Smooth muscle cell (in vitro differentiated cells): ENCODE results near the gene FOXA2. TPM values are rescaled to one million over a fixed set of nuclear protein-coding genes. Genes with fewer than 3 reads are reported as not detected.

ENCODE experiments used
- DNase-seq: peaks from one replicate; lab custom pipeline; 2025; ENCODE audit not compliant: unreplicated experiment; lab: John Stamatoyannopoulos, UW
- H2AFZ ChIP-seq: fragments of 200-600 bp; sonication (generic); 2 replicates; pipeline ENCODE4 v1.6.0; 2016; ENCODE audit warnings: antibody characterized with exemption, low read depth, mild to moderate bottlenecking
- H3F3A ChIP-seq: fragments of 200-600 bp; sonication (generic); 2 replicates; pipeline ENCODE4 v1.6.0; 2017; ENCODE audit warnings: antibody characterized with exemption, low read depth
- H3K27ac ChIP-seq: fragments of 200-600 bp; sonication (generic); 2 replicates; pipeline ENCODE4 v1.5.1; 2016; ENCODE audit warnings: low read depth, mild to moderate bottlenecking
- H3K27me3 ChIP-seq: fragments of 200-600 bp; sonication (generic); 2 replicates; pipeline ENCODE4 v1.6.1; 2016; ENCODE audit warnings: low read depth, mild to moderate bottlenecking
- H3K36me3 ChIP-seq: fragments of 200-600 bp; sonication (generic); 2 replicates; pipeline ENCODE4 v1.5.1; 2016; ENCODE audit warnings: low read depth
- H3K4me1 ChIP-seq: fragments of 200-600 bp; sonication (generic); 2 replicates; pipeline ENCODE4 v1.5.1; 2016; ENCODE audit warnings: low read depth
- H3K4me2 ChIP-seq: fragments of 200-600 bp; sonication (generic); 2 replicates; pipeline ENCODE4 v1.6.0; 2016; ENCODE audit warnings: mild to moderate bottlenecking
- H3K4me3 ChIP-seq: fragments of 200-600 bp; sonication (generic); 2 replicates; pipeline ENCODE4 v1.5.1; 2016; ENCODE audit warnings: mild to moderate bottlenecking
- H3K79me2 ChIP-seq: fragments of 200-600 bp; sonication (generic); 2 replicates; pipeline ENCODE4 v1.6.0; 2016; ENCODE audit warnings: low read depth, mild to moderate bottlenecking
- H3K9ac ChIP-seq: fragments of 200-600 bp; sonication (generic); 2 replicates; pipeline ENCODE4 v1.6.0; 2016; ENCODE audit warnings: low read depth
- H3K9me3 ChIP-seq: fragments of 200-600 bp; sonication (generic); replicated peaks from 2 replicates; pipeline ENCODE4 v1.5.1; 2016; ENCODE audit warnings: low read depth
- H4K20me1 ChIP-seq: fragments of 200-600 bp; sonication (generic); 2 replicates; pipeline ENCODE4 v1.6.0; 2016; ENCODE audit warnings: low read depth
- WGBS: methylation state at CpG from one replicate; pipeline ENCODE4 v1.1.7; 2016; ENCODE audit warnings: low lambda C conversion rate; 5-methylcytosine and 5-hydroxymethylcytosine counted together
- polyA plus RNA-seq: library from polyadenylated mRNA; unstranded; fragments of >200 nt; fragmentation: Nextera tagmentation; extraction: Ambion mirVana; gene quantifications from 2 replicates; pipeline ENCODE4 v1.2.1, GENCODE V29; 2016
- total RNA-seq: library from RNA; depleted of rRNA; stranded (reverse); fragments of >200 nt; gene quantifications from 2 replicates; pipeline ENCODE4 v1.2.3, GENCODE V29; 2014
- TF ChIP-seq, protein P1 (sequence below): fragments of 200-600 bp; sonication (generic); IDR thresholded peaks from 2 replicates; pipeline ENCODE4 v1.5.1; 2017; ENCODE audit warnings: borderline replicate concordance, mild to moderate bottlenecking, antibody characterized with exemption; ENCODE audit not compliant: insufficient read depth, poor library complexity, severe bottlenecking

FOXA2 gene
- total and polyA plus RNA-seq, 2 experiments from 2014 or later, result not detected

DNA sequence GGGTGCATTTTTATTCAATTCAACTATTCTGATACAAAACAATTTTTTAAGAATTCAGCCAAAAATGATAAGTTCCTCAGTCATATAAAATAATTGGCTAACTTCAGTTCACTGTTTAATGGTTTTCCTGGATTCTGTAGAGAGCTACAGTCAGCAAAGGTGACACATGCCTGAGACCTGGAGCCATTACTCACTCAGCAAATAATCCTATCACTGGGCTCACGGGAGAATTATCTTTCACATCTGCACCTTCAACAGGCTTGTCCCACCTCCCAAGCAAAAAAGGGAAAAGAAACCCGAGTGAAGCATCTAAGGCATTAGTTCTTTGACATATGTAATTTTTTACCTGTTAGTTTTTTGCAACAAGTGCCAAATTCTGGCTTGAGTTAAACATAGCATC, 34.9 kb upstream of the FOXA2 start:
- Histone ChIP-seq H3K4me1 (peaks cover 5% of the 10 kb centered on the region), H3K4me3 (no peak overlapping the region), H3K9ac (no peak overlapping the region), H3K27me3 (peaks cover 20% of the 10 kb centered on the region), H2AFZ (no peak overlapping the region), H3K79me2 (no peaks in the 10 kb centered on the region), H3K36me3 (no peaks in the 10 kb centered on the region), H3K9me3 (no peaks in the 10 kb centered on the region), H3K4me2 (no peak overlapping the region), H4K20me1 (no peaks in the 10 kb centered on the region), H3F3A (no peaks in the 10 kb centered on the region), H3K27ac (no peak overlapping the region)
- 33% methylated on average over 2 of the region's 2 CpGs for WGBS
- no peak for DNase-seq
- TF ChIP-seq, protein P1, sequence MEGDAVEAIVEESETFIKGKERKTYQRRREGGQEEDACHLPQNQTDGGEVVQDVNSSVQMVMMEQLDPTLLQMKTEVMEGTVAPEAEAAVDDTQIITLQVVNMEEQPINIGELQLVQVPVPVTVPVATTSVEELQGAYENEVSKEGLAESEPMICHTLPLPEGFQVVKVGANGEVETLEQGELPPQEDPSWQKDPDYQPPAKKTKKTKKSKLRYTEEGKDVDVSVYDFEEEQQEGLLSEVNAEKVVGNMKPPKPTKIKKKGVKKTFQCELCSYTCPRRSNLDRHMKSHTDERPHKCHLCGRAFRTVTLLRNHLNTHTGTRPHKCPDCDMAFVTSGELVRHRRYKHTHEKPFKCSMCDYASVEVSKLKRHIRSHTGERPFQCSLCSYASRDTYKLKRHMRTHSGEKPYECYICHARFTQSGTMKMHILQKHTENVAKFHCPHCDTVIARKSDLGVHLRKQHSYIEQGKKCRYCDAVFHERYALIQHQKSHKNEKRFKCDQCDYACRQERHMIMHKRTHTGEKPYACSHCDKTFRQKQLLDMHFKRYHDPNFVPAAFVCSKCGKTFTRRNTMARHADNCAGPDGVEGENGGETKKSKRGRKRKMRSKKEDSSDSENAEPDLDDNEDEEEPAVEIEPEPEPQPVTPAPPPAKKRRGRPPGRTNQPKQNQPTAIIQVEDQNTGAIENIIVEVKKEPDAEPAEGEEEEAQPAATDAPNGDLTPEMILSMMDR, result no peak

DNA sequence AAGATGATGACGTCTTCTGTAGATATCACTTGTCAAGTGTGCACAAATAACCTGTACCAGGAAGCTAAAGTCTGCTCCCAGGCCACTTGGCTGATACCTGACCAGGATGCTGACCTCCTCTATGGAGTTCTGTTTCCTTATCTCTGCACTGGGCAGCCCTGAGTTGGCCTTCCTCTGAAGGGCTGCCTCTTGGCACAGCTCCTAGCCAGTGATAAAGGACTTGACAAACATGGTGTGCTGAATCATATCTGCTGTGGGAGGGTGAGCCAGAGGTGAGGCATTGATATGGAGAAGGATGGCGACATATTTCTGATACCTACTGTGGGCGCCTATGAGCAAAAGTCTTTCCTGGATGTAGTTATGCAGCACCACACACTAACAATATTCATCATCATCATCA, 32.8 kb upstream of the FOXA2 start:
- H3K4me2 ChIP-seq, result no peak overlapping the region
- H3K9me3 ChIP-seq, result no peaks in the 10 kb centered on the region
- peaks cover 27% of the 10 kb centered on the region for H3K27me3 ChIP-seq
- no peak overlapping the region for H3K9ac ChIP-seq
- no peaks in the 10 kb centered on the region for H3K79me2 ChIP-seq
- H3K27ac ChIP-seq, result no peak overlapping the region
- TF ChIP-seq, protein P1, result no peak
- no peaks in the 10 kb centered on the region for H3K36me3 ChIP-seq
- no peak for DNase-seq
- H3K4me1 ChIP-seq, result peaks cover 5% of the 10 kb centered on the region
- H4K20me1 ChIP-seq, result no peaks in the 10 kb centered on the region
- 83% methylated on average over 3 of the region's 3 CpGs for WGBS
- H3F3A ChIP-seq, result no peaks in the 10 kb centered on the region
- H3K4me3 ChIP-seq, result no peak overlapping the region
- no peak overlapping the region for H2AFZ ChIP-seq

DNA sequence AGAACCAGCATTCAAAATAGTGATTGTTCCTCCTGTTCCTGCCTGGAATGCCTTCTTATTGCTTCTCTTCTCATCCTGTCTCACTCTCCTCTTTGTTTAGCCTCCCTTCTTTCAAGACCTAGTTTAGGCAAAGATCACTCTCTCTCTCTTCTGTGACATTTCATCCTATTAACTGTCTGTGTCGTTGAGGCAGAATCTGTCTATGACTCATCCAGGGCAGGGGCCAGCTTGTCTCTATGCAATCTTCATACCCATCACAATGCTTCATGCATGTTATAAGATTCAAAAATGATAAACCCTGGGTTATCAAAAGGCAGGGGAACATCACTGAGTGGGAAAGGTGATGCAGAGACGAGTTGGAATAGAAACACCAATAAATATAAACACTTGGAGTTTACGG, 32.2 kb upstream of the FOXA2 start:
- no peaks in the 10 kb centered on the region for H4K20me1 ChIP-seq
- H3K9ac ChIP-seq, result no peak overlapping the region
- no peak for DNase-seq
- H3K36me3 ChIP-seq, result no peaks in the 10 kb centered on the region
- H3K4me1 ChIP-seq, result peaks cover 5% of the 10 kb centered on the region
- peaks cover 27% of the 10 kb centered on the region for H3K27me3 ChIP-seq
- H3K4me3 ChIP-seq, result no peak overlapping the region
- no peak overlapping the region for H2AFZ ChIP-seq
- H3K79me2 ChIP-seq, result no peaks in the 10 kb centered on the region
- H3K9me3 ChIP-seq, result no peaks in the 10 kb centered on the region
- TF ChIP-seq, protein P1, result no peak
- WGBS, result 72% methylated on average over 3 of the region's 3 CpGs
- H3K27ac ChIP-seq, result no peak overlapping the region
- H3F3A ChIP-seq, result no peaks in the 10 kb centered on the region
- H3K4me2 ChIP-seq, result no peak overlapping the region

DNA sequence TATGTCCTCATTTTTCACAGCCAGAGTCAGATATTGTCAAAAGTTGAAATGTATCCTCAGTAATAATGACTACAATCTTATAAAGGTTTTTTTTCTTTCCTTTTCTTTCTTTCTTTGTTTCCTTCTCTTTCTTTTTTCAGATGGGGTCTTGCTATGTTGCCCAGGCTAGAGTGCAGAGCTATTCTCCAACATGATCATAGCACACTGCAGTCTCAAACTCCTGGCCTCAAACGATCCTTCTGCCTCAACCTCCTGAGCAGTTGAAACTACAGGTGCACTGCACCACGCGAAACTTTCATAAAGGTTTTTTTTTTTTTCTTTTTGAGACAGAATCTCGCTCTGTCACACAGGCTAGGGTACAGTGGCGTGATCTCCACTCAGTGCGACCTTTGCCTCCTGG, 31.1 kb upstream of the FOXA2 start:
- Histone ChIP-seq H3F3A (no peaks in the 10 kb centered on the region), H4K20me1 (no peaks in the 10 kb centered on the region), H3K36me3 (no peaks in the 10 kb centered on the region), H3K27ac (no peak overlapping the region), H3K4me1 (peaks cover 5% of the 10 kb centered on the region), H3K9me3 (no peaks in the 10 kb centered on the region), H3K27me3 (peaks cover 25% of the 10 kb centered on the region), H3K79me2 (no peaks in the 10 kb centered on the region), H2AFZ (no peak overlapping the region), H3K9ac (no peak overlapping the region), H3K4me3 (no peak overlapping the region), H3K4me2 (no peak overlapping the region)
- WGBS, result 91% methylated on average over 6 of the region's 6 CpGs
- TF ChIP-seq, protein P1, result no peak
- no peak for DNase-seq
